Naive B cell (primary cell): ENCODE measurements around the gene SDHC. TPM values are rescaled to one million over a fixed set of nuclear protein-coding genes. Genes with fewer than 3 reads are reported as not detected.

Source experiments
- ATAC-seq, 2 donors: fragments of 150-1000 bp; cut with Tn5 transposase; 2 replicates each; pipeline ENCODE4 v1.10.0; 2021; ENCODE audit warnings: low read depth in 2 of 2, mild to moderate bottlenecking in 2 of 2, moderate library complexity in 2 of 2
- DNase-seq: peaks from one replicate; pipeline ENCODE4 v3.0.0; 2022
- H3K27ac Mint-ChIP-seq, 6 donors: one replicate each; pipeline ENCODE4 v1.8.0; 2020 to 2022; ENCODE audit warnings: mild to moderate bottlenecking in 6 of 6, mixed read lengths in 6 of 6, moderate library complexity in 5 of 6, inconsistent platforms in 2 of 6
- H3K27me3 Mint-ChIP-seq, 3 donors: one replicate each; pipeline ENCODE4 v1.8.0; 2021 to 2022; ENCODE audit warnings: mixed read lengths in 3 of 3, mild to moderate bottlenecking in 1 of 3
- H3K36me3 Mint-ChIP-seq, 2 donors: one replicate each; pipeline ENCODE4 v1.8.0; 2020 to 2022; ENCODE audit warnings: mixed read lengths in 2 of 2, inconsistent platforms in 1 of 2, mild to moderate bottlenecking in 1 of 2
- H3K4me1 Mint-ChIP-seq, 3 donors: one replicate each; pipeline ENCODE4 v1.8.0; 2020 to 2022; ENCODE audit warnings: mixed read lengths in 3 of 3, inconsistent platforms in 1 of 3, mild to moderate bottlenecking in 1 of 3, moderate library complexity in 1 of 3
- H3K4me3 Mint-ChIP-seq, 8 donors: one replicate each; pipeline ENCODE4 v1.8.0; 2020 to 2022; ENCODE audit warnings: mild to moderate bottlenecking in 8 of 8, mixed read lengths in 8 of 8, moderate library complexity in 8 of 8, inconsistent platforms in 2 of 8
- H3K9me3 Mint-ChIP-seq, 7 donors: one replicate each; pipeline ENCODE4 v1.8.0; 2020 to 2022; ENCODE audit warnings: mixed read lengths in 7 of 7, mild to moderate bottlenecking in 5 of 7, inconsistent platforms in 2 of 7, moderate library complexity in 1 of 7
- polyA plus RNA-seq, 6 donors: library from polyadenylated mRNA; unstranded; fragments of 300-500 nt; fragmentation: Illumina TruSeq; gene quantifications; one replicate each; pipeline ENCODE4 v1.2.3, GENCODE V29; 2021; ENCODE audit warnings: low read depth in 6 of 6

The SDHC gene, protein sequence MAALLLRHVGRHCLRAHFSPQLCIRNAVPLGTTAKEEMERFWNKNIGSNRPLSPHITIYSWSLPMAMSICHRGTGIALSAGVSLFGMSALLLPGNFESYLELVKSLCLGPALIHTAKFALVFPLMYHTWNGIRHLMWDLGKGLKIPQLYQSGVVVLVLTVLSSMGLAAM
- 100 to 1,000 TPM; 186 to 393 (median 238) TPM for polyA plus RNA-seq

DNA sequence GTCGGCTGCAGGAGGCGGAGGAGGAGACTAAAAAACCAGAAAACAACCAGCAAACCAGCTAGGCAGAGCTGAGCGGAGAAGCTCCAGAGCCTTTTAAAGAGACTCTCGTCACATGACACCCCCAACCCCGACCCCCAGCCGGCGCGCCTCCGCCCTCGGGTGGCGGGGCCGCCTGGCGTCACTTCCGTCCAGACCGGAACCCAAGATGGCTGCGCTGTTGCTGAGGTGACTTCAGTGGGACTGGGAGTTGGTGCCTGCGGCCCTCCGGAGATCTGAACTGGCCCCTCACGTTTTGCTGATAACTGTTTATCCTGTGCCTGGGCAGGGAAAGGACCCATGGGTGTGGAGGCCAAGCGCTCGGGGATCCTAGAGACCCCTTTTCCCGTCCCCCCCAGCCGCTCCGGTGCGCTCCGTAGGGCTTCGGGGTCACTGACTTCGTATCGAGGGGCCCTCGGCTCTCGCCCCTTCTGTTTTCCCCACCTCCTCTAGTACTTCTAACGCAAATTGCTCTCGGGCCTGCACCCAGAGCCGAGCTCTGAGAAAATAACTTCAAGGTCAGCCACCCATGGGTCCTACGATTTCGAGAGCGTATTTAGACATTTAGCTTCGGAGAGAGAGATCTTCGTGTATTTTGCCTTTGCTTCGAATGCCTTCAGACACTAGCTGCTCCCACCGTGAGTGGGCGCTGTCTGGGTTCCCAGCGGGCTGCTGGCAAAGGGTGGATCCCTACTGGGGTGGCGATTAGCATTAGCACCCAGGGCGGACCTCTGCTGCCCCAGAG is at the start of gene SDHC:
TSS of gene SDHC (plus strand) at position 181 of the 781 bp plus-strand sequence. CDS start at position 206, 25 bp downstream.
- peak; percentile 92 for DNase-seq
- ATAC-seq = peak; percentile 97 to 99
- H3K36me3 Mint-ChIP-seq = no peaks in the 10 kb centered on the region
- peak within 1 kb of the TSS; percentile 99 to 100 (median 99) for H3K27ac Mint-ChIP-seq
- peak within 1 kb of the TSS; percentile 92 to 99 (median 98) for H3K4me3 Mint-ChIP-seq
- no peaks in the 10 kb centered on the region for H3K9me3 Mint-ChIP-seq
- H3K27me3 Mint-ChIP-seq = no peaks in the 10 kb centered on the region
- H3K4me1 Mint-ChIP-seq = peaks cover 4 to 30% (median 22%) of the 10 kb centered on the region in 3 donors

DNA sequence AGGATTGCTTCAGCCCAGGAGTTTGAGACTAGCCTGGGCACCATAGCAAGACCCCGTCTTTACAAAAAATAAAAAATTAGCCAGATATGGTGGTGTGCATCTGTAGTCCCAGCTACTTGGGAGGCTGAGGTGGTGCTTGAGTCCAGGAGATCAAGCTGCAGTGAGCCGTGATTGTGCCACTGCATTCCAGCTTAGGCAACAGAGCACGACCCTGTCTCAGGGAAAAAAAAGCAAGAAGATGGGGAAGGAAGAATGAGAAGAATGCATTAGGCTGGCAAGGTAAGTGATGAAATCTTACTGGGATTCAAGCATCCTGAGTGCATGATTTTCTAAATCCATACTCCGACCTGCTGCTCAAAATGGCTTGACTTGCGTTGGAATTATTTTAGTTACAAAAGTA is 48.9 kb upstream of the SDHC start:
- no peak overlapping the region for H3K4me3 Mint-ChIP-seq
- H3K4me1 Mint-ChIP-seq = peaks cover 5 to 24% (median 21%) of the 10 kb centered on the region in 3 donors
- H3K27me3 Mint-ChIP-seq = peaks cover 19 to 30% (median 24%) of the 10 kb centered on the region in 3 donors
- no peak overlapping the region for H3K27ac Mint-ChIP-seq
- H3K36me3 Mint-ChIP-seq = no peaks in the 10 kb centered on the region
- DNase-seq = no peak
- no peak for ATAC-seq
- H3K9me3 Mint-ChIP-seq = no peaks in the 10 kb centered on the region

DNA sequence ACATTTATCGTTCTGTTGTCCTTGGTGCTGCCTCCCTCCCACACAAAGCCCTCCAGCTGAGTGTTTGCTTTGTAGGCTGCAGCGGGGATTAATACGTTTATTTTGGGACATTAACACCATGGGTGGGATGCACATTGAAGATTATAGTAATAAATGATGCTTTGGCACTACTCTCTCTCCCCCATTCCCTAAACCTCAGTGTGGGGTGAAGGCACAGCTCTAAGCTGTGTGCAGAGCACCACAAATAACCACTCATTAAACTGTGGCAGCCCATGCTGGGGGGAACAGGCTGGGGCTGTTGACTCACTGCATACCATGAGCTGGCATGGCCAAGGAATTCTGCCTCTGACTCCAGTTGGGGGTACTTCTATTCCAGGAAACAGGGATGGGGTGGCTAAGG is 48.0 kb upstream of the SDHC start:
- Mint-ChIP-seq H3K9me3 (no peaks in the 10 kb centered on the region), H3K27ac (no peak overlapping the region), H3K27me3 (peaks cover 11 to 21% (median 17%) of the 10 kb centered on the region in 3 donors), H3K4me1 (peaks cover 5 to 16% (median 14%) of the 10 kb centered on the region in 3 donors), H3K4me3 (no peak overlapping the region), H3K36me3 (no peaks in the 10 kb centered on the region)
- DNase-seq (no peak), ATAC-seq (no peak)

DNA sequence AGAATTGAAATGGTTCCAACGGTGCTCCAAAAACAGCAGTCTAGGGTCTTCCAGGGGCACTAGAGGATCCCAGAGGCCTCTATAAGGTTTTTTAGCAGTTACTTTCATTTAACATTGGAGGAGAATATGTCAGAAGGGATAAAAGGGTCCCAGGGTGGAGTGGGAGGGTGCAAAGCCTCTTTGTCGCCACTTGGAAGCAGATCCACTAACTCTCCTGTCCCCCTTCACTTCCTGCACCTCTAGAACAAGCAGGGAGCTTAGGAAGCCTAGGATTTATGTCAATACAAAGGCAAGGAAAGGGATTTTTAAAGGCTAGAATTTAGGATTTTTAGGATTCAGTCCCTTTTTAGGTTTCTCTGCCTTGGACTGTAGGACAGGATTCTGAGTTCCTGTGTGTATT is 47.3 kb upstream of the SDHC start:
- peaks cover 5 to 13% (median 10%) of the 10 kb centered on the region in 3 donors for H3K4me1 Mint-ChIP-seq
- H3K27ac Mint-ChIP-seq = no peak overlapping the region
- H3K9me3 Mint-ChIP-seq = no peaks in the 10 kb centered on the region
- no peak for DNase-seq
- no peak for ATAC-seq
- H3K27me3 Mint-ChIP-seq = peaks cover 5 to 17% (median 14%) of the 10 kb centered on the region in 3 donors
- no peak overlapping the region for H3K4me3 Mint-ChIP-seq
- H3K36me3 Mint-ChIP-seq = no peaks in the 10 kb centered on the region

DNA sequence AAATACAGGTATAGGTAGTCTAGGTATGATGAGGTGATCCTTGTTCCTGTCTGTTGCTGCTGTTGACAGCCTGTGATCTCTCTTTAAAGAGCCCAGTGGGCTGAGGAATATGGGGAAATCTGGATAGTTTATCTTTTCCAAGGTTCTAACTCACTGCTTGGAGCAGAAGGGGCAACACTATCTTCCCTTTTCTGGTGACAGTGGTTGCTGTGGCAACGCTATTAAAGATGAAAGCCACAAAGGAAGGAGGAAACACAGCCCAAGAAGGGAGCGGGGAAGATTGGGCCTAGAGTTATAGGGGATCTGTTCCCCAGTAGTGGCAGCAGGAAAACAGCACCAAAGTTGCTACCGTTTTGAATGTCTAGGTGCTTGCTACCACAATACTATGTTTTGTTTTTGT is 46.9 kb upstream of the SDHC start:
- DNase-seq = no peak
- Mint-ChIP-seq H3K4me3 (no peak overlapping the region), H3K9me3 (no peaks in the 10 kb centered on the region), H3K27me3 (peaks cover 3 to 17% (median 10%) of the 10 kb centered on the region in 3 donors), H3K36me3 (no peaks in the 10 kb centered on the region), H3K27ac (no peak overlapping the region), H3K4me1 (peaks cover 5 to 13% (median 10%) of the 10 kb centered on the region in 3 donors)
- no peak for ATAC-seq

DNA sequence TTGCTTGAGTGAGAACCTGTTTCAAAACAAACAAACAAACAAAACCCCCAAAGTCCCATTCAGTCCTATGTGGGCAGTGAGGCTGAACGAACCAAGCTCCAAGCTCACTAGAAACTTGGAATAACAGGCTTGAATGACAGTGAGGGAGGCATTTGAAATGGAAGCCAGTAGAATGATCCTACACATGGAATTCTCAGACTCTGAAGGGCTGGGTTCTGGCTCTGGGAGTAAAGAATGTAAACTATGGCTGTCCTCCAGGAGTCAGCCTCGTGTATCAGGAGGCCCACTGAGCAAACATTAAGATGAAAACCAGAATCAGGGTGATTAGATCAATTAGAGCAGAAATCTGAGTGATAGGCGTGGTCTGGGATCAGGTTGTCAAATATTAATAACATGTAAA is 40.8 kb upstream of the SDHC start:
- ATAC-seq (no peak), DNase-seq (no peak)
- Mint-ChIP-seq H3K9me3 (no peaks in the 10 kb centered on the region), H3K4me3 (no peak overlapping the region), H3K27ac (no peak overlapping the region), H3K27me3 (peaks cover 23 to 49% (median 39%) of the 10 kb centered on the region in 3 donors), H3K36me3 (no peaks in the 10 kb centered on the region), H3K4me1 (no peaks in the 10 kb centered on the region)

DNA sequence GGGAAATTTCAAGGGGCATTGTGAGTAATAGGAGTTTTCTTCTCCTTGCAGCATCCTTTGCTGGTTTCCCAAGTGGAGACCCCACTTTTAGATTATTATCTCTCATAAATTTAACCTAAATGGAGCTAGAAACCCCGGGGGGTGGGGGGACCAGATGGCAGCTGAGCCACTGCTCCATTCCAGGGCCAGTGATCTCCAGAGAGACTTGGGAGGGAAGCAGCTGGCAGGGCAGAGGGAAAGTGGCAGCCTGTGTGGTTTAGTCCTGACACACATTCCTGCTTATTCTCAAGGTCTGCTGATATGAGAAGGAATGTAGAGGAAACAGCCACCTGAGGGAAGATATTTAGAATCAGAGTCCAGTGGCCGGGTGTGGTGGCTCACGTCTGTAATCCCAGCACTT is 39.3 kb upstream of the SDHC start:
- H3K4me1 Mint-ChIP-seq = no peaks in the 10 kb centered on the region
- no peak overlapping the region for H3K27ac Mint-ChIP-seq
- H3K27me3 Mint-ChIP-seq = peaks cover 23 to 54% (median 45%) of the 10 kb centered on the region in 3 donors
- peaks cover 0 to 7% of the 10 kb centered on the region in 2 donors for H3K36me3 Mint-ChIP-seq
- no peak overlapping the region for H3K4me3 Mint-ChIP-seq
- DNase-seq (no peak), ATAC-seq (no peak)
- no peaks in the 10 kb centered on the region for H3K9me3 Mint-ChIP-seq

DNA sequence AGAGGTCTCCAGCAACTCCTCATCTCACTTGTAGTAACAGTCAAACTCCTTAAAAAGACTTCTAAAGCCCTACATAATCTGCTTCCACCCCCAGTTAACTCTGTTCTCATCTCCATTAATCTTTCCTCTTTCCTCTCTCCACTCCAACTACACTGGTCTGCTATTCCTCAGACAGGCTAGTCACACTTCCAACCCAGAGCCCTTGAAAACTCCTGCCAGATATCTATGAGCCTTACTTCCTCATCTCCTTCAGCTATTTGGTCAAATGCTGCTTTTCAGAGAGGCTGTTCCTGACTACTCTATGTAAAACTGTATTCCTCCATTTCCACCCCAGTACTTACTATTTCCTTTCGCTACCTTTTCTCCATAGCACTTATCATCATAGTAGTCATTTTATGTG is 31.2 kb upstream of the SDHC start:
- ATAC-seq = no peak
- peak overlapping the region in 1 of 6 donors; percentile 6 for H3K27ac Mint-ChIP-seq
- H3K9me3 Mint-ChIP-seq = no peaks in the 10 kb centered on the region
- peaks cover 9 to 22% (median 20%) of the 10 kb centered on the region in 3 donors for H3K27me3 Mint-ChIP-seq
- peaks cover 0 to 7% of the 10 kb centered on the region in 2 donors for H3K36me3 Mint-ChIP-seq
- H3K4me1 Mint-ChIP-seq = peaks cover 3 to 9% (median 7%) of the 10 kb centered on the region in 3 donors
- no peak overlapping the region for H3K4me3 Mint-ChIP-seq
- no peak for DNase-seq

DNA sequence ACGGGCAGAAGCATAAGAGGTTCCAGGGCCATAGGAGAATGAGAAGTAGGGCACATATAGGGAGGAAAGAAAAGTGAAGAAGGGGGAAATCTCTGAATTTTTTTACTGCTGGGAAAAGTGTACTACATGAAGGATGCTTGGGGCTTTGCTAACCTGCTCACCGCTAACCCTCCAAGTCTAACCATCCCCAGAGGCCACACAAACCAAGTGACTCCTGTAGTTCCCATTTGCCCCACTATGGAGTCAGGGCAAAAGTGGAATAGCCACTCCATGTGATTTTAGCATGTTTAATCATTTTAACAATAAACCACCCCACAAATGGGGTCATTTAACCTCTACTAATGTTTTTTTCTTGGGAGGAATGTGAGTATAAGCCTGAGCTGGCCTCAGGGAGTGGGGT is 29.1 kb upstream of the SDHC start:
- no peaks in the 10 kb centered on the region for H3K9me3 Mint-ChIP-seq
- no peak overlapping the region for H3K27ac Mint-ChIP-seq
- no peak for ATAC-seq
- H3K27me3 Mint-ChIP-seq = peaks cover 9 to 10% (median 10%) of the 10 kb centered on the region in 3 donors
- no peak overlapping the region for H3K4me3 Mint-ChIP-seq
- no peaks in the 10 kb centered on the region for H3K36me3 Mint-ChIP-seq
- H3K4me1 Mint-ChIP-seq = peaks cover 3 to 9% (median 7%) of the 10 kb centered on the region in 3 donors
- no peak for DNase-seq

DNA sequence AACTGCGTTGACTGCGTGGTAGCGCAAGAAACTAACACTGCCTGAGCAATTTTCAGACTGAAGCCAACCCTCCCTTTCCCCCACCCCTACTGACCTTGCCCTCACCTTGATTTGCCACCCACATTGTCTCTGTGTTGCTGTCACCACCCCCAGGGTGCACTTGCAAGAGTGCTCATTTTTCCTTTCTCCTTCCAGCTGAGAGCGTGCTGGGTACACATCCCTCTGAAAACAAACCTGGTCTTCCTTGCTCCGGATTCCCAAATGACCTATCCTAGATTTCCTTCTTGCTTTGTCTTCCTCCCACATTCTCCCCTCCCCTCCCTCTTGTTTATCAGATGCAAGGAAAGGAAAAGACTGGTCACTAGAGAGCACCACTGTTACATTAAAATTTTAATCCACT is 28.7 kb upstream of the SDHC start:
- ATAC-seq = no peak
- DNase-seq = no peak
- Mint-ChIP-seq H3K9me3 (no peaks in the 10 kb centered on the region), H3K4me3 (no peak overlapping the region), H3K4me1 (peaks cover 3 to 9% (median 7%) of the 10 kb centered on the region in 3 donors), H3K27ac (peak overlapping the region in 1 of 6 donors; percentile 24), H3K36me3 (no peaks in the 10 kb centered on the region), H3K27me3 (peaks cover 6 to 10% (median 9%) of the 10 kb centered on the region in 3 donors)

DNA sequence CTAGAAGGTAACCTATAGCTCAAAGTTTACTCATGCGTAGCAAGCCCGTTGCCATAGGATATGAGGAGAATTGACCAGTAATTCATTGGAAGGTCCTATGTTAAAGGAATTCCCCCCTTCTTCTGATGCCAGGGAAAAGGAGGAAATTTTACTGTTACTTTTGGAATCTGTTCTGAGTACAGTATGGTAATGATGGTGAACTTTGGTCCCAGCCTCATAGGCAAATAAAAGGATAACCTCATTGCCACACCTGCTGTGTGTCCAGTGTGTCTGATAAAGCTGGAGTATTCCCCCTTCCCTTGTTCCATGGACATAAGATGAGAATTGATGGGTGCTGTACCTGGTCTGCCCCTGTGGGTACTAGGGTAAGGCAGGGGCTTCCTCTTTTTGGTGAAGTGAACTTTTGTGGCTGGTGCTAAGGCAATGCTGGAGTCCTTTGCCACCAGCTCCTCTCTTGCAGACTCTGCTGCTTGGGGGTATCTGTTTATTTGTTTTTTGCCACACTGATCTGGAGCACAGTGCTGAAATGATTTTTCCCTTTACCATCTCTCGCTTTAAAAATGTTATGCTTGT is 26.6 kb upstream of the SDHC start:
- DNase-seq (no peak), ATAC-seq (no peak)
- H3K4me1 Mint-ChIP-seq = peaks cover 6 to 14% (median 10%) of the 10 kb centered on the region in 3 donors
- H3K27me3 Mint-ChIP-seq = peaks cover 6 to 10% (median 6%) of the 10 kb centered on the region in 3 donors
- no peaks in the 10 kb centered on the region for H3K9me3 Mint-ChIP-seq
- H3K36me3 Mint-ChIP-seq = no peaks in the 10 kb centered on the region
- peak overlapping the region in 1 of 6 donors; percentile 33 for H3K27ac Mint-ChIP-seq
- H3K4me3 Mint-ChIP-seq = no peak overlapping the region

DNA sequence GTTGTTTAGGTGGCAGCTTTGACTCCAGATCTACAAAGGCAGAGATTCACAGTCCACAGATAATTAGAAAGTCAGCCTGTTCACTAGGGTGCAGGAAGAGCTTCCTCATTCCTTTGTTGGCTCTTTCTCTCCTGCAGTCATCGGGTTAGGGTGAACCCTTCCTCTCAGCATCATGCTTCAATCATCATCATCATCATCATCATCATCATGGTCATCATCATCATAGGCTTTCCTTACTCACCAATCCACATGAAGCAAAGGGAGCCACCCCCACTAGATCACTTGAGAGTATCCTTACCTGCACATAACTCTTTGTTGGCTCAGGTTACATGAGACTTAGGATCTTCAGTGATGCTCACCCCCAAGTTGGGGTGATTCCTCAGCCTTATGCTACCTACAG is 23.4 kb upstream of the SDHC start:
- Mint-ChIP-seq H3K9me3 (no peaks in the 10 kb centered on the region), H3K4me1 (peaks cover 3 to 7% (median 4%) of the 10 kb centered on the region in 3 donors), H3K4me3 (peak overlapping the region in 1 of 8 donors; percentile 44), H3K27me3 (peaks cover 0 to 4% (median 0%) of the 10 kb centered on the region in 3 donors), H3K36me3 (no peaks in the 10 kb centered on the region), H3K27ac (peak overlapping the region in 1 of 6 donors; percentile 34)
- DNase-seq = no peak
- no peak for ATAC-seq

DNA sequence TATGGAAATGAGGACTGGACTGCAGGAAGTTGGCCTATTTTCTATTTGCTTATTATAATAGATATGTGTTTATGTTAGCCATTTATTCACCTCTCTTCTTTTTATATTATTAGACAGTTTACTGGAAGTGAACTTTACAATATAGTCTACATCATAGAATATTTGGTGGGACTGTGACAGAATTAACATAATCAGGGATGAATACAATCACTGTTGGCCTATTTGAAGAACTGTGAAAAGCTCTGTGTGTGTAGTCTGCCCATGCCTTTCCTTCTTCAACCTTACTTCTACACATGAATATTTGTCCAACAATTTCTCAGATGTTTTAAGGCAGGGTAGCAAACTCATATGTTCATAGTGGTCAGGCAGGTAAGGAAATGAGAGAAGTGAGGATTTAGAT is 16.8 kb upstream of the SDHC start:
- H3K36me3 Mint-ChIP-seq = no peaks in the 10 kb centered on the region
- peak overlapping the region in 1 of 6 donors; percentile 54 for H3K27ac Mint-ChIP-seq
- ATAC-seq = no peak

More for the DNA sequence above, 16.8 kb upstream of the SDHC start:
- Mint-ChIP-seq H3K27me3 (no peaks in the 10 kb centered on the region), H3K9me3 (no peaks in the 10 kb centered on the region), H3K4me3 (no peak overlapping the region), H3K4me1 (peaks cover 9 to 19% (median 15%) of the 10 kb centered on the region in 3 donors)
- DNase-seq = no peak
